Common myeloid progenitor, CD34-positive (primary cell): Measurements from ENCODE around the gene CLSTN3.

Experiments
- CTCF ChIA-PET: fragments of 350-600 bp; sonication (Branson Sonifier 250); formaldehyde crosslinking; loops from one replicate; lab custom pipeline; 2021; ENCODE audit warnings: antibody characterized with exemption; lab: Charles Lee
- POLR2A ChIA-PET: fragments of 350-600 bp; sonication (Branson Sonifier 250); formaldehyde crosslinking; loops from one replicate; lab custom pipeline; 2021; ENCODE audit warnings: antibody characterized with exemption; lab: Charles Lee
- DNase-seq, 3 donors: peaks; one replicate each; pipeline versions ENCODE4 v3.0.0 to v3.0.0-alpha.2; 2013
- H3K27ac ChIP-seq, 2 experiments: 1 replicate in 1 of 2; 2 replicates in 1 of 2; pipeline ENCODE4 v1.7.0; 2013; ENCODE audit warnings: inconsistent platforms in 2 of 2, low read length in 2 of 2, mild to moderate bottlenecking in 2 of 2, low read depth in 1 of 2, moderate library complexity in 1 of 2; ENCODE audit not compliant: severe bottlenecking in 2 of 2, insufficient read depth in 1 of 2, poor library complexity in 1 of 2
- H3K27me3 ChIP-seq, 5 experiments: replicated peaks in 2 of 5; 1 replicate in 3 of 5; 2 replicates in 2 of 5; pipeline versions ENCODE4 v1.6.1 to v1.7.0; 2013; ENCODE audit warnings: low read length in 4 of 5, mild to moderate bottlenecking in 2 of 5, moderate library complexity in 2 of 5, inconsistent platforms in 1 of 5; ENCODE audit not compliant: insufficient read depth in 5 of 5, control insufficient read depth in 4 of 5
- H3K36me3 ChIP-seq, 4 experiments: 1 replicate in 2 of 4; 2 replicates in 2 of 4; pipeline versions ENCODE4 v1.6.1 to v1.7.0; 2013; ENCODE audit warnings: low read length in 3 of 4, control low read depth in 1 of 4, mild to moderate bottlenecking in 1 of 4; ENCODE audit not compliant: control insufficient read depth in 4 of 4, insufficient read depth in 4 of 4
- H3K4me1 ChIP-seq, 4 experiments: 1 replicate in 3 of 4; 2 replicates in 1 of 4; pipeline versions ENCODE4 v1.6.1 to v1.7.1; 2013; ENCODE audit warnings: low read length in 3 of 4, mild to moderate bottlenecking in 3 of 4, control low read depth in 1 of 4, inconsistent platforms in 1 of 4, moderate library complexity in 1 of 4; ENCODE audit not compliant: control insufficient read depth in 4 of 4, insufficient read depth in 4 of 4; ENCODE audit errors: control extremely low read depth in 1 of 4
- H3K4me3 ChIP-seq, 7 experiments: 1 replicate in 4 of 7; 2 replicates in 3 of 7; pipeline versions ENCODE4 v1.5.1 to v1.7.0; 2013; ENCODE audit warnings: mild to moderate bottlenecking in 7 of 7, low read length in 6 of 7, moderate library complexity in 6 of 7, inconsistent platforms in 2 of 7, low read depth in 2 of 7, control low read depth in 1 of 7; ENCODE audit not compliant: insufficient read depth in 4 of 7, control insufficient read depth in 1 of 7; ENCODE audit errors: extremely low read depth in 1 of 7
- H3K9me3 ChIP-seq, 5 experiments: 1 replicate in 4 of 5; 2 replicates in 1 of 5; pipeline versions ENCODE4 v1.6.1 to v1.7.1; 2013; ENCODE audit warnings: low read length in 4 of 5, mild to moderate bottlenecking in 2 of 5, inconsistent platforms in 1 of 5, low read depth in 1 of 5, moderate library complexity in 1 of 5; ENCODE audit not compliant: control insufficient read depth in 4 of 5, insufficient read depth in 2 of 5; ENCODE audit errors: control extremely low read depth in 1 of 5
- WGBS: methylation state at CpG from one replicate; pipeline ENCODE4 v1.1.5; 2013; ENCODE audit not compliant: insufficient coverage; 5-methylcytosine and 5-hydroxymethylcytosine counted together

CLSTN3 gene

GRCh38 chr12:7152818-7153217 lies 22.6 kb downstream of the CLSTN3 start:
- 96% methylated on average over 3 of the region's 4 CpGs for WGBS
- no peak for DNase-seq
- Histone ChIP-seq H3K27me3 (no peaks in the 10 kb centered on the region), H3K36me3 (peaks cover 19 to 82% (median 63%) of the 10 kb centered on the region in 4 experiments), H3K4me3 (no peak overlapping the region), H3K27ac (no peak overlapping the region), H3K4me1 (no peaks in the 10 kb centered on the region), H3K9me3 (no peaks in the 10 kb centered on the region)
- CTCF ChIA-PET, result interaction anchor here (1.1 to 7.1 kb wide), 5 partner anchors 9 to 22 kb away, joined by 3 to 49 read pairs (median 5); no protein-coding TSS in a partner anchor
- POLR2A ChIA-PET, result no interaction called here

GRCh38 chr12:7154042-7154441 lies 23.9 kb downstream of the CLSTN3 start:
- CTCF ChIA-PET, result interaction anchor here (0.6 to 7.1 kb wide), 5 partner anchors 8 to 753 kb away, joined by 3 to 49 read pairs (median 4); no protein-coding TSS in a partner anchor
- Histone ChIP-seq H3K4me1 (no peaks in the 10 kb centered on the region), H3K4me3 (no peak overlapping the region), H3K27me3 (no peaks in the 10 kb centered on the region), H3K27ac (no peak overlapping the region), H3K9me3 (no peaks in the 10 kb centered on the region), H3K36me3 (peaks cover 15 to 75% (median 59%) of the 10 kb centered on the region in 4 experiments)
- POLR2A ChIA-PET, result no interaction called here
- 100% methylated on average over 6 of the region's 6 CpGs for WGBS
- DNase-seq, result no peak

- Histone ChIP-seq H3K27ac (no peak overlapping the region), H3K4me3 (no peak overlapping the region), H3K36me3 (peaks cover 13 to 66% (median 51%) of the 10 kb centered on the region in 4 experiments), H3K9me3 (no peaks in the 10 kb centered on the region), H3K27me3 (no peaks in the 10 kb centered on the region), H3K4me1 (no peaks in the 10 kb centered on the region)
- CTCF ChIA-PET, result interaction anchor here (1.3 to 7.1 kb wide), 5 partner anchors 7 to 30 kb away, joined by 3 to 49 read pairs (median 5); no protein-coding TSS in a partner anchor
- no peak for DNase-seq
- WGBS, result 96% methylated on average over 10 of the region's 12 CpGs
- POLR2A ChIA-PET, result interaction anchor here (0.5 kb wide), 1 partner anchor 38 kb away, joined by 3 read pairs; no protein-coding TSS in a partner anchor
These were observed 24.8 kb downstream of the CLSTN3 start for GRCh38 chr12:7154901-7155470.

GRCh38 chr12:7155471-7156034 lies 25.4 kb downstream of the CLSTN3 start:
- Histone ChIP-seq H3K27ac (no peak overlapping the region), H3K36me3 (peaks cover 9 to 60% (median 46%) of the 10 kb centered on the region in 4 experiments), H3K4me3 (no peak overlapping the region), H3K9me3 (no peaks in the 10 kb centered on the region), H3K27me3 (no peaks in the 10 kb centered on the region), H3K4me1 (no peaks in the 10 kb centered on the region)
- POLR2A ChIA-PET, result interaction anchor here (0.5 kb wide), 1 partner anchor 37 kb away, joined by 3 read pairs; no protein-coding TSS in a partner anchor
- no peak for DNase-seq
- CTCF ChIA-PET, result interaction anchor here (1.3 to 7.1 kb wide), 4 partner anchors 7 to 31 kb away, joined by 3 to 49 read pairs (median 4); no protein-coding TSS in a partner anchor
- 99% methylated on average over 8 of the region's 8 CpGs for WGBS

- POLR2A ChIA-PET, result no interaction called here
- peaks cover 4 to 50% (median 37%) of the 10 kb centered on the region in 4 experiments for H3K36me3 ChIP-seq
- no peaks in the 10 kb centered on the region for H3K9me3 ChIP-seq
- H3K27ac ChIP-seq, result no peak overlapping the region
- 93% methylated on average over 14 of the region's 24 CpGs for WGBS
- H3K4me1 ChIP-seq, result no peaks in the 10 kb centered on the region
- CTCF ChIA-PET, result interaction anchor here (7.1 kb wide), 1 partner anchor 12 kb away, joined by 49 read pairs; no protein-coding TSS in a partner anchor
- H3K27me3 ChIP-seq, result no peaks in the 10 kb centered on the region
- H3K4me3 ChIP-seq, result no peak overlapping the region
- DNase-seq, result no peak
These were observed 26.4 kb downstream of the CLSTN3 start for GRCh38 chr12:7156259-7157197.

GRCh38 chr12:7157391-7157790 lies 27.2 kb downstream of the CLSTN3 start:
- Histone ChIP-seq H3K27ac (no peak overlapping the region), H3K4me3 (no peak overlapping the region), H3K4me1 (peaks cover 0 to under 1% (median 0%) of the 10 kb centered on the region in 4 experiments), H3K36me3 (peaks cover 4 to 50% (median 32%) of the 10 kb centered on the region in 4 experiments), H3K27me3 (peaks cover 0 to 3% (median 0%) of the 10 kb centered on the region in 5 experiments), H3K9me3 (no peaks in the 10 kb centered on the region)
- ChIA-PET CTCF (interaction anchor here (7.1 kb wide), 1 partner anchor 13 kb away, joined by 49 read pairs; no protein-coding TSS in a partner anchor), POLR2A (no interaction called here)
- DNase-seq, result no peak
- 95% methylated on average over 17 of the region's 17 CpGs for WGBS
